Peyer's patch (tissue), 4 donors: ENCODE results near the gene NOL4L.
"Not testable (repeated sequence)": the region's sequence is repeated elsewhere in the genome, so short reads cannot be mapped to it uniquely, and the experiment has no call there.

Source experiments
- CTCF ChIP-seq, 6 experiments: fragments of 450-650 bp in 4 of 6; fragments of 200-600 bp in 2 of 6; sonication (generic) in 1 of 6; IDR thresholded peaks; one replicate each; pipeline ENCODE4 v1.5.1; 2017 to 2019; ENCODE audit warnings: antibody characterized with exemption in 6 of 6, mild to moderate bottlenecking in 3 of 6, moderate library complexity in 1 of 6
- POLR2A ChIP-seq, 2 donors: fragments of 450-650 bp; IDR thresholded peaks; one replicate each; pipeline ENCODE4 v1.5.1; 2017; ENCODE audit warnings: antibody characterized with exemption in 2 of 2, mild to moderate bottlenecking in 2 of 2, moderate library complexity in 2 of 2

GRCh38 chr20:32407131-32407750, 177.9 kb downstream of the NOL4L start:
- not testable (repeated sequence) for TF ChIP-seq CTCF, POLR2A (IDR thresholded peaks at IDR 0.05)
